ENCODE data around the gene SDK1. TPM values are rescaled to one million over a fixed set of nuclear protein-coding genes. Genes with fewer than 3 reads are reported as not detected.

SDK1 gene
- total and polyA plus RNA-seq, 10 of the 15 experiments (the other 5 are each of a cell fraction or from before 2014, with no cell fraction given) = 0.14 to 0.33 TPM; not detected in 8

GRCh38 chr7:3548815-3549214 is 247.8 kb downstream of the SDK1 start:
- H3K4me2 ChIP-seq (ENCODE audit: control insufficient read depth, insufficient read depth) = no peak overlapping the region
- no peaks in the 10 kb centered on the region for H4K20me1 ChIP-seq (ENCODE audit: control insufficient read depth, insufficient read depth)
- ATAC-seq (no peak), FAIRE-seq (no peak), DNase-seq (ENCODE audit: low read depth, low spot score) (no peak)
- no peak for TF ChIP-seq CREB1 (IDR thresholded peaks at IDR 0.05; ENCODE audit: low read depth)
- no peak for TF ChIP-seq NFIC (IDR thresholded peaks at IDR 0.05; ENCODE audit: low read depth, low read length)
- TF ChIP-seq YY1 (IDR thresholded peaks at IDR 0.05; ENCODE audit: low read depth, low read length) = no peak
- TF ChIP-seq POLR2AphosphoS2 (IDR thresholded peaks at IDR 0.05; ENCODE audit: low read depth, low read length) = no peak
- no peak for TF ChIP-seq NR2C2 (IDR thresholded peaks at IDR 0.05; ENCODE audit: borderline replicate concordance, control insufficient read depth, insufficient read length, low read depth)
- no peak for TF ChIP-seq CTCF (IDR thresholded peaks at IDR 0.05 in 2 of 3, conservative IDR thresholded peaks at IDR 0.05 in 1 of 3; ENCODE audit: control insufficient read depth in 2 of 3, extremely low read depth in 1 of 3, insufficient read depth in 1 of 3, low read depth in 3 of 3, low read length in 3 of 3)
- TF ChIP-seq SMAD5 (IDR thresholded peaks at IDR 0.05; ENCODE audit: low read depth) = no peak
- TF ChIP-seq, protein P1, sequence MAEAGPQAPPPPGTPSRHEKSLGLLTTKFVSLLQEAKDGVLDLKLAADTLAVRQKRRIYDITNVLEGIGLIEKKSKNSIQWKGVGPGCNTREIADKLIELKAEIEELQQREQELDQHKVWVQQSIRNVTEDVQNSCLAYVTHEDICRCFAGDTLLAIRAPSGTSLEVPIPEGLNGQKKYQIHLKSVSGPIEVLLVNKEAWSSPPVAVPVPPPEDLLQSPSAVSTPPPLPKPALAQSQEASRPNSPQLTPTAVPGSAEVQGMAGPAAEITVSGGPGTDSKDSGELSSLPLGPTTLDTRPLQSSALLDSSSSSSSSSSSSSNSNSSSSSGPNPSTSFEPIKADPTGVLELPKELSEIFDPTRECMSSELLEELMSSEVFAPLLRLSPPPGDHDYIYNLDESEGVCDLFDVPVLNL (IDR thresholded peaks at IDR 0.05; ENCODE audit: low read depth, low read length) = no peak
- ChIA-PET SMC1A (ENCODE audit: uncharacterized antibody, unreplicated experiment) (no interaction called here), POLR2A (no interaction called here), CTCF (interaction anchor here (0.6 kb wide), 1 partner anchor 63 kb away, joined by 3 read pairs; no protein-coding TSS in a partner anchor), RAD21 (ENCODE audit: unreplicated experiment) (no interaction called here)
- H3K36me3 ChIP-seq (ENCODE audit: control insufficient read depth in 2 of 2, insufficient read depth in 2 of 2, low read length in 1 of 2) = no peaks in the 10 kb centered on the region
- H3K9me3 ChIP-seq (replicated peaks; ENCODE audit: control insufficient read depth, insufficient read depth, low read length) = no peaks in the 10 kb centered on the region
- no peak overlapping the region for H3K4me3 ChIP-seq
- no TSS peak for BruUV-seq (replicated peaks)
- H3K9ac ChIP-seq (ENCODE audit: control insufficient read depth, insufficient read depth, low read length) = no peak overlapping the region
- no peak overlapping the region for H2AFZ ChIP-seq (ENCODE audit: control insufficient read depth, low read depth, low read length)
- intact Hi-C loops (cut with micrococcal nuclease; ENCODE audit: unreplicated experiment) = no loop called here
- H3K27me3 ChIP-seq (replicated peaks in 1 of 2; ENCODE audit: control insufficient read depth in 2 of 2, insufficient read depth in 2 of 2, low read length in 1 of 2) = no peaks in the 10 kb centered on the region
- H3K4me1 ChIP-seq (ENCODE audit: control insufficient read depth, insufficient read depth, low read length) = no peaks in the 10 kb centered on the region
- 37% methylated on average over 4 of the region's 4 CpGs for WGBS (ENCODE audit: insufficient coverage, insufficient replicate concordance, low lambda C conversion rate, missing lambda C conversion rate)
- in situ Hi-C loops (cut with MboI) = no loop called here
- no peak overlapping the region for H3K27ac ChIP-seq (ENCODE audit: control insufficient read depth, insufficient read depth)
- no peaks in the 10 kb centered on the region for H3K79me2 ChIP-seq (ENCODE audit: control insufficient read depth, insufficient read depth, low read length)

Measured in GM12878 (cell line).